22Rv1 (cell line): ENCODE measurements around the gene SEMA3E.

Experiments
- ZFX ChIP-seq: fragments of 450-650 bp; IDR thresholded peaks from 2 replicates; pipeline ENCODE4 v1.6.1; 2017; ENCODE audit warnings: antibody characterized with exemption, borderline replicate concordance
- TF ChIP-seq, protein P1 (sequence below): fragments of 450-650 bp; IDR thresholded peaks from 2 replicates; pipeline ENCODE4 v1.5.1; 2017; ENCODE audit warnings: mild to moderate bottlenecking

- TF ChIP-seq, protein P1, sequence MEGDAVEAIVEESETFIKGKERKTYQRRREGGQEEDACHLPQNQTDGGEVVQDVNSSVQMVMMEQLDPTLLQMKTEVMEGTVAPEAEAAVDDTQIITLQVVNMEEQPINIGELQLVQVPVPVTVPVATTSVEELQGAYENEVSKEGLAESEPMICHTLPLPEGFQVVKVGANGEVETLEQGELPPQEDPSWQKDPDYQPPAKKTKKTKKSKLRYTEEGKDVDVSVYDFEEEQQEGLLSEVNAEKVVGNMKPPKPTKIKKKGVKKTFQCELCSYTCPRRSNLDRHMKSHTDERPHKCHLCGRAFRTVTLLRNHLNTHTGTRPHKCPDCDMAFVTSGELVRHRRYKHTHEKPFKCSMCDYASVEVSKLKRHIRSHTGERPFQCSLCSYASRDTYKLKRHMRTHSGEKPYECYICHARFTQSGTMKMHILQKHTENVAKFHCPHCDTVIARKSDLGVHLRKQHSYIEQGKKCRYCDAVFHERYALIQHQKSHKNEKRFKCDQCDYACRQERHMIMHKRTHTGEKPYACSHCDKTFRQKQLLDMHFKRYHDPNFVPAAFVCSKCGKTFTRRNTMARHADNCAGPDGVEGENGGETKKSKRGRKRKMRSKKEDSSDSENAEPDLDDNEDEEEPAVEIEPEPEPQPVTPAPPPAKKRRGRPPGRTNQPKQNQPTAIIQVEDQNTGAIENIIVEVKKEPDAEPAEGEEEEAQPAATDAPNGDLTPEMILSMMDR, result no peak
- no peak for TF ChIP-seq ZFX
These were observed 154.3 kb downstream of the SEMA3E start for GRCh38 chr7:83494683-83495082.
